ENCODE results near the gene TCEANC2.
A peak's percentile ranks its signal among the peaks of the same experiment; 100 is the strongest.

The TCEANC2 gene

GRCh38 chr1:54137534-54138061 is 84.2 kb downstream of the TCEANC2 start:
- no peak for DNase-seq

DNA sequence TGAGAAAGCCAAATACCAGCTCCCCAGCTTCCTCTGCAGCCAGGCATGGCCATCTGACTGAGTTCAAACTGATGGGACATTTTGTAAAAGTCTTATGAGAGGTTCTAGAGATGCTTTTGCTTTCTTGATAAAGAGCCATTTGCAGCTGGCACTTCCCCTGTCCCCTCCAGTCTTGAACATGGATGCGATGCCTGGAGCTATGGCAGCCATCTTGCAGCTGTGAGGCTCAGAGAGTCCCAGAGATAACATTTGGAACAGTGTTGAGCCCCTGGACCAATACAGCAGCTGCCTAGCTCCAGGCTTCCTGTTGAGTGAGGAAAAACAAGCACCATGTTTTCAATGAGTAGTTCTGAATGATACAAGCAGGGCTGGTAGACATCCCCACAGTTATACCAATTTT is 85.6 kb downstream of the TCEANC2 start:
- no peak for DNase-seq

DNA sequence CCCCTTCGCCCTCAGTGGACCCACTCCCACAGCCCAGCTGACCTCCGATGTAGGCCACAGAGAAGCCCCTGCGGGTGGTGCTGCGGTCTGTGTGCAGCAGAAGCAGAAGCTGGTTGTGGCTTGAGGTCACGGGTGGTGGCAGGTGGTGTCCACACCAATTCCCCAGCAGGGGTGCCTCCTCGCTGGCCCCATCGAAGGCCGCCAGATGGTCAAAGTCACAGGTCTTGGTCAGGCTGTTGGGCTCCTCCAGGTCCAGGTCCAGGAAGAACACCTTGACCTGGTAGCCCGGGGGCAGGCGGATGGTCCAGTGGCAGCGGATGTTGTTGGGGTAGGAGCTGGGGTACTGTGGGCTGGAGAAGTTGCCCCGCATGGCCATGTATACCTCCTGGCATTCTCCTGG is 86.3 kb downstream of the TCEANC2 start:
- DNase-seq, result no peak

GRCh38 chr1:54142146-54142900 is 88.9 kb downstream of the TCEANC2 start:
- no peak for DNase-seq

DNA sequence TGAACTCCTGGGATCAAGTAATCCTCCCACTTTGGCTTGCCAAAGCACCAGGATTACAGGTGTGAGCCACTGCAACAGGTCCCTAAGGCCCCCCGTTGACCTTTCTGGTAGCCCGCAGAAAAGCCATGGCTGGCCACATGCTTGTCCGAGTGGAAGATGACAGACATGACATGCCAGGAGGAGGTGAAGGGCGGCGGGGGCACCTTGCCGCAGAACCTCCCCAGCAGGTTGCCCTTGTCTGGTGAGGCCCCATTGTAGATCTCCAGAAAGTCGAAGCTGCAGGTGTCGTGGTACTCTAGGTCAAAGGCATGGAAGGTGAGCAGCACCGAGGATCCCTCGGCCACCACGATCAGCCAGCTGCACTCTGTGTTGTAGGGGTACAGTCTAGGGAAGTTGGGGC is 91.0 kb downstream of the TCEANC2 start:
- no peak for DNase-seq

DNA sequence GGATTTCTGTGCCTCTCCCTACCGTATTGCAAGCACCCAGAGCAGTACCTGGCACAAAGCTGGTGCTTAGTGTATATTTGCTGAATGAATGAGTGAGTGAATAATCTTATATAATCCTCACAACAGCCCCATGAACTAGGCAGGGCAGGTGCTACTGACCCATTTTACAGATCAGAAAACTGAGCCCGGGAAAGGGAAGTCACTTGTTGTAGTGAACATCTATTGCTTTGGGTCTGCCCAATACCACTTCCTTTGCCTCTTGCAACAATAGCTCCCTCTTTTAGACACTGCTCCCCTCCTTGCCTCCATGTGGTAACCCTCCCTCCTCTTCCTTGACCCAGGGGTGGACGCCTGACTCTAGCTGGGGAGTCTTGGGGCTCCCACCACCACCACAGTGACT is 96.3 kb downstream of the TCEANC2 start:
- no peak for DNase-seq

DNA sequence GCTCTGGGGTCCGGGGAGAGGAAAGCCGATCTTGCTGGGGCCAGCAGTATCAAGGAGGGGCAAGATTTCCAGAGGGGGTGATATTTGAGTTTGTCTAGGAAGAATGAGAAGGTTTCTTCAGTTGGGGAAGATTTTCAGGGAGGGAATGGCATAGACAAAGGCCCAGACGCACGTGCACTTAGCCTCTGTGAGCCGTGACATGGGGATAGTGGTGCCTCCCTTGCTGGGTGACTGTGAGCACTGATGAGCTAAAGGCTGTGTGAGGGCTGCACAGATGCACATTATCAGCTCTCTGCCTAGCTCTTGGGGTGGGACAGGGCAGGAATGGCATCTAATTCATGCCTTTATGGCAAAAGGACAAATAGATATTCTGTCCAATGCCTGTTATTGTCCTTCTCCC is 97.6 kb downstream of the TCEANC2 start:
- DNase-seq, result no peak

GRCh38 chr1:54152696-54153095 is 99.3 kb downstream of the TCEANC2 start, which contains the start of gene CDCP2:
TSS of gene CDCP2 (minus strand) at chr1:54153000. CDS start at chr1:54152922, 78 bp downstream.
- no peak for DNase-seq

- peak; percentile 31 for DNase-seq
Observed at GRCh38 chr1:54153535-54154439, 100.4 kb downstream of the TCEANC2 start.

Data from NCI-H187 treated with DMSO at 0.1 percent for 48 hours (cell line).